Right atrium auricular region (tissue), 2 donors: ENCODE measurements around the gene KRT222. TPM values are rescaled to one million over a fixed set of nuclear protein-coding genes. Genes with fewer than 3 reads are reported as not detected.

Experiments
- DNase-seq: peaks from one replicate; pipeline ENCODE4 v3.0.0-alpha.2; 2019; ENCODE audit warnings: low spot score
- H3K27ac ChIP-seq, 2 donors: fragments of 200-600 bp; sonication (generic); 1 replicate in 1 of 2; 2 replicates in 1 of 2; pipeline ENCODE4 v1.5.1; 2016 to 2019
- H3K27me3 ChIP-seq, 2 donors: fragments of 200-600 bp; sonication (generic); one replicate each; pipeline versions ENCODE4 v1.5.1 to v1.6.0; 2017 to 2019
- H3K36me3 ChIP-seq: fragments of 200-600 bp; sonication (generic); one replicate; pipeline ENCODE4 v1.5.1; 2016
- H3K4me1 ChIP-seq, 2 donors: fragments of 200-600 bp; sonication (generic); one replicate each; pipeline versions ENCODE4 v1.5.1 to v1.6.0; 2017 to 2019
- H3K4me3 ChIP-seq, 2 donors: fragments of 200-600 bp; sonication (generic); 1 replicate in 1 of 2; 2 replicates in 1 of 2; pipeline ENCODE4 v1.5.1; 2017 to 2019; ENCODE audit warnings: mild to moderate bottlenecking in 1 of 2, moderate library complexity in 1 of 2
- H3K9me3 ChIP-seq, 2 donors: fragments of 200-600 bp; sonication (generic); one replicate each; pipeline ENCODE4 v1.5.1; 2019
- CTCF ChIP-seq, 2 donors: fragments of 200-600 bp; sonication (generic); IDR thresholded peaks; one replicate each; pipeline ENCODE4 v1.5.1; 2019; ENCODE audit warnings: antibody characterized with exemption in 2 of 2
- total RNA-seq, 2 donors: library from RNA; depleted of rRNA; stranded (reverse); fragments of >200 nt; gene quantifications; one replicate each; pipeline ENCODE4 v1.1.0, GENCODE V29; 2016

KRT222 gene
- total RNA-seq, 2 donors from 2014 or later = 0.94 TPM; not detected in 1

GRCh38 chr17:40645943-40646342, 19.0 kb downstream of the KRT222 start:
- Histone ChIP-seq H3K4me3 (no peak overlapping the region), H3K27ac (no peak overlapping the region), H3K36me3 (peaks cover 24% of the 10 kb centered on the region), H3K27me3 (no peaks in the 10 kb centered on the region), H3K4me1 (peaks cover 0 to 24% of the 10 kb centered on the region in 2 donors), H3K9me3 (no peaks in the 10 kb centered on the region)
- DNase-seq = no peak
- TF ChIP-seq CTCF (IDR thresholded peaks at IDR 0.05) = no peak

- peaks cover 24% of the 10 kb centered on the region for H3K36me3 ChIP-seq
- no peak for DNase-seq
- H3K27ac ChIP-seq = no peak overlapping the region
- H3K4me3 ChIP-seq = no peak overlapping the region
- H3K4me1 ChIP-seq = peaks cover 0 to 24% of the 10 kb centered on the region in 2 donors
- H3K27me3 ChIP-seq = no peaks in the 10 kb centered on the region
- no peaks in the 10 kb centered on the region for H3K9me3 ChIP-seq
- TF ChIP-seq CTCF (IDR thresholded peaks at IDR 0.05) = no peak
Measured at GRCh38 chr17:40645291-40645690, 19.7 kb downstream of the KRT222 start.

DNA sequence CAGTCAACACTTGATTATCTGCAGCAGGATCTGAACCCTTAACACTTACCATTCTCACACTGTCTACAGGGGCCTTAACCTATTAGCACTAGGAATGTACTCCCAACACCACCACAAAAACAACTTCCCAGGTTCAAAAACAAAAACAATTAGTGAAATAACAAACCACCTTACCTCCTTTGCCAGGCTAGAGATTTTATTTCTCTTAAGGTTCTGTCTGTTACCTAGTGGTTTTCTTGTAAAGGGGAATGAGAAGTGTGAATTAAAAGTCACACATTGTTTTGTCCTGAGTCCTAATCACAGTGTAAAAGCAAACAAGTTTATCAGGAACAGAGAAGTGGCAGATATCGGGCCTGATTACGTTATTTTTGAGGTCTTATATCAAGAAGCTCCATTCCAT, 27.0 kb downstream of the KRT222 start:
- H3K27ac ChIP-seq = no peak overlapping the region
- DNase-seq = no peak
- H3K4me1 ChIP-seq = no peaks in the 10 kb centered on the region
- H3K4me3 ChIP-seq = no peak overlapping the region
- no peak for TF ChIP-seq CTCF (IDR thresholded peaks at IDR 0.05)
- no peaks in the 10 kb centered on the region for H3K9me3 ChIP-seq
- no peaks in the 10 kb centered on the region for H3K27me3 ChIP-seq
- peaks cover 70% of the 10 kb centered on the region for H3K36me3 ChIP-seq

DNA sequence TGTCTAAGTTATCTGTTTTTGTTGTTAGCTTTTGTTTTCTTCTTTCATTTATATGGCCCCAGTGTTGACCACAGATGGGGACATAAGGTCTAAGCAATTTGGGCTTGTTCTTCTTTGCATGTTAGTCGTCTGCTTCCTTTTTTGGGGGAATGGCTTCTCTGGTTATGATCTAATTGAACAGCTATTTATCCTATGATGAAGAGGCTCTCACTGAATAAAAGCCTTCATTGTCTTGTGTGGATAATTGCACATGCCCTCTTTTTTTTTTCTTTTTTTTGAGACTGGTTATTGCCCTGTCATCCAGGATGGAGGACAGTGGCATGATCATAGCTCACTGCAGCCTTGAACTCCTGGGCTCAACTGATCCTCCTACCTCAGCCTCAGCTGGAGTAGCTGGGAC, 31.1 kb downstream of the KRT222 start:
- H3K36me3 ChIP-seq = peaks cover 91% of the 10 kb centered on the region
- H3K4me1 ChIP-seq = no peaks in the 10 kb centered on the region

DNA sequence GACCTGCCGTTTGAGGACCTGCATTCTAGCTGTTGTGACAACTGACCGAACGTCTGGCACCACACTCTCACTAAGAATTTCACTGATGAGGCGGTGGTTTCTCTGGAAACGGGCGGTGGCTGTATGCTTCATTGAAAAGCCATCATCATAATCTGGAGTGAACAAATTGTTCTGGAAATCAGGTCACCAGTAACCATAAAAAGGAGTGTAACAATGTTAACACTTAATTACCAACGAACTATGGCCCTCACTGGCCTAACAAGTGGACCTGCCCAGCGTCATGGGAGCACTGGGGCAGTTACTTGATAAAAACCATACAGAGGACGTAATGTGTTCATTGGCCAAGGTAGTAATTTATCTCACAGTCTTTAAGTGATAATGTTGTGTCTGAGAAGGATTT, 32.8 kb downstream of the KRT222 start:
- no peak for DNase-seq
- Histone ChIP-seq H3K27me3 (no peaks in the 10 kb centered on the region), H3K36me3 (peaks cover 91% of the 10 kb centered on the region), H3K9me3 (no peaks in the 10 kb centered on the region), H3K4me1 (no peaks in the 10 kb centered on the region), H3K4me3 (no peak overlapping the region), H3K27ac (no peak overlapping the region)
- TF ChIP-seq CTCF (IDR thresholded peaks at IDR 0.05) = no peak

More for the DNA sequence above, 31.1 kb downstream of the KRT222 start:
- Histone ChIP-seq H3K4me3 (no peak overlapping the region), H3K27me3 (no peaks in the 10 kb centered on the region), H3K9me3 (no peaks in the 10 kb centered on the region), H3K27ac (no peak overlapping the region)
- no peak for DNase-seq
- no peak for TF ChIP-seq CTCF (IDR thresholded peaks at IDR 0.05)

GRCh38 chr17:40629842-40630241, 35.1 kb downstream of the KRT222 start:
- no peaks in the 10 kb centered on the region for H3K4me1 ChIP-seq
- peaks cover 67% of the 10 kb centered on the region for H3K36me3 ChIP-seq
- TF ChIP-seq CTCF (IDR thresholded peaks at IDR 0.05) = no peak
- H3K4me3 ChIP-seq = no peak overlapping the region
- H3K27me3 ChIP-seq = no peaks in the 10 kb centered on the region
- no peak overlapping the region for H3K27ac ChIP-seq
- no peaks in the 10 kb centered on the region for H3K9me3 ChIP-seq
- no peak for DNase-seq
